Cardiac muscle cell (in vitro differentiated cells and primary cell): ENCODE data around the gene PDIA2. TPM values are rescaled to one million over a fixed set of nuclear protein-coding genes. Genes with fewer than 3 reads are reported as not detected.

Experiments
- DNase-seq, 2 donors: peaks; one replicate each; pipeline versions ENCODE4 v3.0.0 to v3.0.0-alpha.2; 2010 to 2017; ENCODE audit warnings: low read depth in 1 of 2, low spot score in 1 of 2
- H3K27ac ChIP-seq: fragments of 200-600 bp; sonication (generic); 2 replicates; pipeline ENCODE4 v1.5.1; 2016
- H3K27me3 ChIP-seq: fragments of 200-600 bp; sonication (generic); 2 replicates; pipeline ENCODE4 v1.6.0; 2016; ENCODE audit warnings: control low read depth
- H3K36me3 ChIP-seq: fragments of 200-600 bp; sonication (generic); 2 replicates; pipeline ENCODE4 v1.5.1; 2016; ENCODE audit warnings: control low read depth
- H3K4me1 ChIP-seq: fragments of 200-600 bp; sonication (generic); 2 replicates; pipeline ENCODE4 v1.8.1; 2017; ENCODE audit warnings: low read depth, mild to moderate bottlenecking, mixed run types
- H3K4me3 ChIP-seq: fragments of 200-600 bp; sonication (generic); 2 replicates; pipeline ENCODE4 v1.5.1; 2016; ENCODE audit warnings: mild to moderate bottlenecking
- H3K9me3 ChIP-seq: fragments of 200-600 bp; sonication (generic); 2 replicates; pipeline ENCODE4 v1.5.1; 2017; ENCODE audit warnings: low read depth, mild to moderate bottlenecking, control low read depth
- polyA plus RNA-seq: library from polyadenylated mRNA; unstranded; fragments of >200 nt; fragmentation: Nextera tagmentation; extraction: Ambion mirVana; gene quantifications from 2 replicates; pipeline ENCODE4 v1.2.1, GENCODE V29; 2016
- total RNA-seq: library from RNA; depleted of rRNA; stranded (reverse); fragments of >200 nt; gene quantifications from 2 replicates; pipeline ENCODE4 v1.2.3, GENCODE V29; 2016
- TF ChIP-seq, protein P1 (sequence below): IDR thresholded peaks from 2 replicates; pipeline ENCODE4 v1.5.1; 2012; ENCODE audit warnings: low read depth, mild to moderate bottlenecking, low read length

Gene PDIA2
- total and polyA plus RNA-seq, 2 experiments from 2014 or later, result 1.7 to 3.2 TPM

DNA sequence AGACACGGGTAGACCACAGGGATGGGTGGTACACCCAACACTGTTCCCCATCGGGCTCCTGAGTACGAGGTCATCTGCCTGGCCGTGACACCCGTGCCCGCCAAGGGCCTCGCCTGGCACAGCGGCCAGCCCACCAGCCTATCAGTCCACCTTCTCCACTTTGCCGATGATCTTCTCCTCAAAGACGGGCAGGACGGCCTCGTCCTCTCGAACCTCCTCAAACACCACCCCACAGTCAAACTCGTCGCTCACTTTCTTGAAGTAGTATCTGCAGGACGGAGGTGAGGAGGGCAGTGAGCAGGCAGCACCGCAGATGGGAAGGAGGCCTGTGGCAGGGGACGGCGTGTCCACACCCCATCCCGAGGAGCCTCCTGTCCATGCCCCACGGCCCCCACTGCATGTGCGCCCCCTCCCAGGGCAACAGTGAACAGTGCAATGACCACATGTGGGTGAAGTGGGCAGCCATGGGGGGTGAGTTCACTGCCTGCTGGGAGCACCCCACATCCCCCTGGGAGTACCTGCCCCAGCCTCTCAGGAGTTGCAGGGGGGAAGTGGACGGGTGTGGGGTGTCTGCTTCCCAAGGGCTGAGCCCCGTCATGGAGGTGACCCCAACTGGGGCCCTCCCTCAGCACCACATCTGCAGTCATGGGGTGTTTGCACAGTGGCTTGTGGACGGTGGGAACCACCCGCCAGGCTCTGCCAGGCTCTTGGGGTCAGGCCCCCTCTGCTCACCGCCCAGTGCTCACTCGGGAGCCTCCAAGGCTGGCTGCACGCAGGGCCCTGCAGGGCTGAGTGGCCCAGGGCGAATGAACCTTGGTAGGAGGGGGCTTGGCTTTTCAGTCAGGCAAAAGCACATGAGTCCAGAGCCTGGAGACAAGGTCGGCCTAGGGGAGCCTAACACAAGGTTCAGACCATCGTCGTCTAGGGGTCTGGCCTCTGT, 5.3 kb downstream of the PDIA2 start:
- TF ChIP-seq, protein P1, sequence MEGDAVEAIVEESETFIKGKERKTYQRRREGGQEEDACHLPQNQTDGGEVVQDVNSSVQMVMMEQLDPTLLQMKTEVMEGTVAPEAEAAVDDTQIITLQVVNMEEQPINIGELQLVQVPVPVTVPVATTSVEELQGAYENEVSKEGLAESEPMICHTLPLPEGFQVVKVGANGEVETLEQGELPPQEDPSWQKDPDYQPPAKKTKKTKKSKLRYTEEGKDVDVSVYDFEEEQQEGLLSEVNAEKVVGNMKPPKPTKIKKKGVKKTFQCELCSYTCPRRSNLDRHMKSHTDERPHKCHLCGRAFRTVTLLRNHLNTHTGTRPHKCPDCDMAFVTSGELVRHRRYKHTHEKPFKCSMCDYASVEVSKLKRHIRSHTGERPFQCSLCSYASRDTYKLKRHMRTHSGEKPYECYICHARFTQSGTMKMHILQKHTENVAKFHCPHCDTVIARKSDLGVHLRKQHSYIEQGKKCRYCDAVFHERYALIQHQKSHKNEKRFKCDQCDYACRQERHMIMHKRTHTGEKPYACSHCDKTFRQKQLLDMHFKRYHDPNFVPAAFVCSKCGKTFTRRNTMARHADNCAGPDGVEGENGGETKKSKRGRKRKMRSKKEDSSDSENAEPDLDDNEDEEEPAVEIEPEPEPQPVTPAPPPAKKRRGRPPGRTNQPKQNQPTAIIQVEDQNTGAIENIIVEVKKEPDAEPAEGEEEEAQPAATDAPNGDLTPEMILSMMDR, result no peak
- no peak overlapping the region for H3K4me3 ChIP-seq
- no peaks in the 10 kb centered on the region for H3K4me1 ChIP-seq
- no peaks in the 10 kb centered on the region for H3K27me3 ChIP-seq
- no peaks in the 10 kb centered on the region for H3K9me3 ChIP-seq
- H3K36me3 ChIP-seq, result peaks cover 14% of the 10 kb centered on the region
- H3K27ac ChIP-seq, result no peak overlapping the region
- no peak for DNase-seq

DNA sequence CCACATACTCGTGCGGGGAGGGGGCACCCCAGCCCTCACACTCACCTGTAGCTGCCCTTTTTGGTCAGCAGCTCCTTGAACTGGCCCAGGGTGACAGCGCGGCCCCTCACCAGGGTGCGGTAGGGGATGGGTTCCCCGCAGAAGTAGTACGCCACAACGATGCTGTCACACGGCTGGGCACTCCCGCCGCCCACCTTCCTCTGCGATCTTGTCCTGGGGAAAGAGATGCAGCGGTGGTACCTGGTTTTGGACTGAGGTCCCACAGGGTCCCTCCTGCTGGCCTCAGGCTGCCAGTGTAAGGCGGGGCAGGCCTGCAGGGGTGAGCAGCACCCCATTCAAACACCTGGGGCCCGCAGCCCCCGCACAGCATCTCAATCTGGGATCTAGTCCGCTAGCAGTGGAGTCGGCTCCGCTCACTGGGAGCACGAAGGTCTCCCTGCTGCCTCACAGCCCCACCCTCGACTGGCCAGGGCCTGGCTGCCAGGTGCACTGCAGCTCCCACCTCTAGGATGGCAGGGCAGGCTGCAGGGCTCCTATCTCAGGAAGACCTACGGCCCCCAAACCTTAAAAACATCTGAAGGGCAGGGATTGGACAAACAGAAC, 6.5 kb downstream of the PDIA2 start:
- TF ChIP-seq, protein P1, result no peak
- no peak overlapping the region for H3K4me3 ChIP-seq
- H3K9me3 ChIP-seq, result no peaks in the 10 kb centered on the region
- no peaks in the 10 kb centered on the region for H3K4me1 ChIP-seq
- DNase-seq, result no peak
- no peak overlapping the region for H3K27ac ChIP-seq
- no peaks in the 10 kb centered on the region for H3K27me3 ChIP-seq
- peaks cover 14% of the 10 kb centered on the region for H3K36me3 ChIP-seq

DNA sequence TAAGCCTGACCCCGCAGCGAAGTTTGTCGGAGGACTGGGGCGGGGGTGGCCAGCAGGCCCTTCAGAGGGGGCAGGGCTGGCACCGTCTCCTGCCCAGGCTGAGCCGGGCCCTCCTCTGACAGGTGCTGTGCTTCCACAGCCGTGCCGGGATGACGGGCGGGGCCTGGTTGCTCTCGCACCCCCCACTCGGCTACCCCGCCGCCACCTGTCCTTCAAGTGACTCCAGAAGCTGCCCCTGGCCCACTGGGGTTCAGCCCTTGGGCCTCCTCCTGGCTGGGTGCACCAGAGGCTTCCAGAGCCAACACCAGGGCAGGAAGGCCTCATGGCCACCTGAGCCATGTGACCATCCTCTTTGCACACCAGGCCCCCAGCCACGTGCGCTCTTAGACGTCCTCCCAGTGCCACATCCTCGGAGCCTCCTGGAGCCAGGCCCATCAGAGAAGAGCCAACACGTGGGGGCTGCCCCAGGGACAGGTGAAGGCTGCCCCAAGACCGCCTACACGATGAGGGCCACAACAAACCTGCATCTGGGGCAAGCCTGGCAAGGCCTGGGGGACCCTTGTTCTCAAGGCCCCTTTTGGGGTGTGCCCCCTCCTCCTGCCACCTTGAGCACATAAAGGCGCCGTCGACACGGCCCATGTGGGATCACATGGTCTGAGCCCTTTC, 7.2 kb downstream of the PDIA2 start:
- no peaks in the 10 kb centered on the region for H3K9me3 ChIP-seq
- H3K27ac ChIP-seq, result no peak overlapping the region
- no peaks in the 10 kb centered on the region for H3K4me1 ChIP-seq
- TF ChIP-seq, protein P1, result no peak
- no peak overlapping the region for H3K4me3 ChIP-seq
- no peak for DNase-seq
- no peaks in the 10 kb centered on the region for H3K27me3 ChIP-seq
- H3K36me3 ChIP-seq, result peaks cover 14% of the 10 kb centered on the region

DNA sequence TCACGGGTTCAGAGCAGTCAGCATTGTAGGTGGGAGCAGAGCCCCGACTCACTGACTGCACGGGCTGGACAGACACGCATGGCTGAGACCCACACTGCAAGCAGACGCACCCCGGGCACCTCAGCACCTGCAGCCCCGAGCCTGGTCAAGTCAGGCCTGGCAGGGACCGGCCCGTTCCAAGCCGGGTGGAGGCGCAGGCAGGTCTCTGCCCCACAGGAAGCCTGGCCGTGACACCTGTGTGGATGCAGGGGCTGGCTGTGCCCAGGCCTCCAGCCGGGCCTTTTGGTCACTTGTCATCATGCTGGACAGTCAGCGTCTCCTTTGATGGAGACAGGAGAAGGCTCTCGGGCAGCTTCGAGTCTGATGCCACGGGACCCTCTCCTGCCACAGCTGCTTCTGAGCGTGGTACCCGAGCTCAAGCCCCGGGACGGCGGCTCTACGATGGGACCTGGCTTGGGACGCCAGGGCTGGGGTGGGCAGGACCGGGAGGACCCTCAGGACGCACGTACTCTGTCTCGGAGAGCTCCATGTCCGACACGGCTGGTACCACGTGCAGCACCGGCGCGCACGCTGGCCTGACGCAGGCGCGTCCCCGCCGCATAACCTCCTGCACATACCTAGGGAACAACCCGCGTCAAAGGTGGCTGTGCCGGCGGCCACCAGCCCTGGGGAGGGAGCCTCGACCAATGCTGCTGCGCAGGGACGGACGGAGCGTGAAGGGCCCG, 7.9 kb downstream of the PDIA2 start:
- Histone ChIP-seq H3K27me3 (no peaks in the 10 kb centered on the region), H3K27ac (no peak overlapping the region), H3K4me1 (no peaks in the 10 kb centered on the region), H3K9me3 (no peaks in the 10 kb centered on the region), H3K36me3 (peaks cover 14% of the 10 kb centered on the region), H3K4me3 (no peak overlapping the region)
- DNase-seq, result no peak
- TF ChIP-seq, protein P1, result no peak

DNA sequence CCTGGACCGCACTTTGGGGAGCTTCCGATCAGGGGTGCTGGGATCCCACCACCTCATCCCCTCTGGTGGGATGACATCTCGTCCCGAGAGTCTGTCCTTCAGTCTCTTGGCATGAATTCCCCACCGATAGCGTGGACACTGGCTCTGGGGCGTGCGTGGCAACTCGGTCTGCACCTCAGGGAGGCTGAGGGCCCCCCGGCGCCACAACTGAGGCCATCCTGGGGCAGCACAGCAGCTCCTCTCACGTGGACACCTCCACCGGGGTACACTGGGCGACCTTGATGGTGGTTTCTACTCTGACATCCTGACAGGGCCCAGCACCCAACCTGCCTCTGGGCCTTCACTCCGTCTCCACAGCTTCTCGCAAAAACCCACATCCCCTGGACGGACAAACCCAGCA, 8.6 kb downstream of the PDIA2 start:
- Histone ChIP-seq H3K36me3 (peaks cover 14% of the 10 kb centered on the region), H3K27me3 (no peaks in the 10 kb centered on the region)

More for the DNA sequence above, 8.6 kb downstream of the PDIA2 start:
- Histone ChIP-seq H3K4me3 (no peak overlapping the region), H3K27ac (no peak overlapping the region), H3K9me3 (no peaks in the 10 kb centered on the region), H3K4me1 (no peaks in the 10 kb centered on the region)
- no peak for DNase-seq
- TF ChIP-seq, protein P1, result no peak
